GM10266 (cell line): ENCODE results near the gene CD7.

Experiments
- DNase-seq: peaks from one replicate; pipeline ENCODE4 v3.0.0; 2012; ENCODE audit errors: extremely low spot score
- TF ChIP-seq, protein P1 (sequence below): IDR thresholded peaks from 2 replicates; pipeline ENCODE4 v1.5.1; 2012; ENCODE audit warnings: mild to moderate bottlenecking, low read depth; ENCODE audit not compliant: control insufficient read depth, insufficient read depth; ENCODE audit errors: missing control alignments

CD7 gene

DNA sequence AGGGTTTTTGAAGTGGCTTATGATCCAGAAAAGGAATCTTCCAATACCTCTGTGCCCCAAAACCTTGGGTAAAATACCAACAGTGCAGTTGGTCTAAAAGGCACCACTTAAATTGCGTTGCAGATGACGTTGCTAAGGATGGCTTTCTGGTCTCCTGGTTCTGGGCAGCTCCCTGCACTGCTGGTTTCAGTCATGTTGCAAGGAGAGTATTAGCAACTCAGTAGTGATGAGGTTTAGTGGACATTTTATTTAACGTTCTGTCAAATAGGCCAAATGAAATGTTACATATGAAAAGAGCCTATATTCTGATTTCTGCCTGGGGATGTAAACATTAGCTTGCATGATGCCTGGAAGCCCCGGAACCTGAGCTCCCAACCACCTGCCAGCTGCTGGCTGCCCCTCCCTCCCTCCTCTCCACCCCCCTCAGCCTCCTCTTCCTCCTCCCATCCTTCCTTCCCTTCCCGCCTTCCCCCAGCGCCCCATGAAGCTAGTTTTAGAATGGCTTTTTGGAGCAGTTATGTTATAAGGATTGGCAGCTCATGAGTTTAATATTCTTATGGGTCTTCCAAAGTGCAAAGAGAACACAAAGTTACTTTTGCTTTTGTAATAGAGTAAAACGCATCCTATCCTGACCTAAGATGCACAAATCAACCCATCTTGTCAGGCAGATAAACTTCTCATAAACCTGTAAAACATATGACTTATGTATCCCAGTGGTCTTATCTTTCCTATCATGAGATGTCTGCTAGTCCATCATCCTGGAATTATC lies 20.7 kb downstream of the CD7 start:
- no peak for DNase-seq
- TF ChIP-seq, protein P1, sequence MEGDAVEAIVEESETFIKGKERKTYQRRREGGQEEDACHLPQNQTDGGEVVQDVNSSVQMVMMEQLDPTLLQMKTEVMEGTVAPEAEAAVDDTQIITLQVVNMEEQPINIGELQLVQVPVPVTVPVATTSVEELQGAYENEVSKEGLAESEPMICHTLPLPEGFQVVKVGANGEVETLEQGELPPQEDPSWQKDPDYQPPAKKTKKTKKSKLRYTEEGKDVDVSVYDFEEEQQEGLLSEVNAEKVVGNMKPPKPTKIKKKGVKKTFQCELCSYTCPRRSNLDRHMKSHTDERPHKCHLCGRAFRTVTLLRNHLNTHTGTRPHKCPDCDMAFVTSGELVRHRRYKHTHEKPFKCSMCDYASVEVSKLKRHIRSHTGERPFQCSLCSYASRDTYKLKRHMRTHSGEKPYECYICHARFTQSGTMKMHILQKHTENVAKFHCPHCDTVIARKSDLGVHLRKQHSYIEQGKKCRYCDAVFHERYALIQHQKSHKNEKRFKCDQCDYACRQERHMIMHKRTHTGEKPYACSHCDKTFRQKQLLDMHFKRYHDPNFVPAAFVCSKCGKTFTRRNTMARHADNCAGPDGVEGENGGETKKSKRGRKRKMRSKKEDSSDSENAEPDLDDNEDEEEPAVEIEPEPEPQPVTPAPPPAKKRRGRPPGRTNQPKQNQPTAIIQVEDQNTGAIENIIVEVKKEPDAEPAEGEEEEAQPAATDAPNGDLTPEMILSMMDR, result no peak

DNA sequence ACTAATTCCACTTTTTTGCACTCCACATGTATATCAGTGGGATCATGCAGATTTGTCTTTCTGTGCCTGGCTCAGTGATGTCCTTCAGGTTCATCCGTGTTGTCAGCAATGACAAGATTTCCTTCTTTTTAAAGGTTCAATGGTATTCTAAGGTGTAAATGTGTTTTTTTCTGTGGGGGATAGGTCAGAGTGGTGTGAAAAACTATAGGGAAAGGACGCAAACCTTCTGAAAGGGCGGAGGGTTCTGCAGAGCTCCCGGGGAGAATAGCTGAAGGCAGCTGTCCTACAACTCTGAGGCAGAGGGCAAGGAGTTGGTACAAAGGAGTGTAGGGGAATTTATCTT lies 22.0 kb downstream of the CD7 start:
- DNase-seq, result no peak
- TF ChIP-seq, protein P1, result no peak

DNA sequence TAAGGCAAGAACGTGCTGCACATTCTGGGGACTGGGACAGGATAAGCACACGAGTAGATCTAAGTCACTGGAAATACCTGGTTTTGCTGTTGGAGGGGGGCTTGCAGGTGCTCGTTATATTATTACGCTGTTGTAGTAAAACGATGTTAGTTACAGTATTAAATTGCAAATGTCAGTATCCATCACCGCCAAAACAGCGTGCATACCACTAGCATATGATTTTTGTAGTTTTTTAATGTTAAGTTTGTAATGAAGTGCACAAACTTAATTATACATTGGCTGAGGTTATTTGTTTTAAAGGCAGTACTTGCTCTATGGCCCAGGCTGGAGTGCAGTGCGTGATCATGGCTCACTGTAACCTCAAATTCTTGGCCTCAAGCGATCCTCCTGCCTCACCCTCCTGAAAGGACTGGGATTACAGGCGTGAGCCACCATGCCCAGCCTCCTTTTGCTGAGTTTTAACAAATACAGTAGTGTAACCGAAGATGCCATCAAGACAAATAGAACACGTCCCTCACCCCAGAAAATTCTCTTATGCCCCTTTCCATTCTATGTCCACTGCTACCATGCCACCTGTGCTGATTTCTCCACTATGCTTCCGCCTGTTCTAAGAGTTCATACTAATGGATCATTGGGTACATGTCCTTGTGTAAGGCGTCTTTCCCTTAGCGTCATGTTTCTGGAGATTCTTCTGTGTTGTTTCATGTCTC lies 23.2 kb downstream of the CD7 start:
- TF ChIP-seq, protein P1, result no peak
- DNase-seq, result no peak

DNA sequence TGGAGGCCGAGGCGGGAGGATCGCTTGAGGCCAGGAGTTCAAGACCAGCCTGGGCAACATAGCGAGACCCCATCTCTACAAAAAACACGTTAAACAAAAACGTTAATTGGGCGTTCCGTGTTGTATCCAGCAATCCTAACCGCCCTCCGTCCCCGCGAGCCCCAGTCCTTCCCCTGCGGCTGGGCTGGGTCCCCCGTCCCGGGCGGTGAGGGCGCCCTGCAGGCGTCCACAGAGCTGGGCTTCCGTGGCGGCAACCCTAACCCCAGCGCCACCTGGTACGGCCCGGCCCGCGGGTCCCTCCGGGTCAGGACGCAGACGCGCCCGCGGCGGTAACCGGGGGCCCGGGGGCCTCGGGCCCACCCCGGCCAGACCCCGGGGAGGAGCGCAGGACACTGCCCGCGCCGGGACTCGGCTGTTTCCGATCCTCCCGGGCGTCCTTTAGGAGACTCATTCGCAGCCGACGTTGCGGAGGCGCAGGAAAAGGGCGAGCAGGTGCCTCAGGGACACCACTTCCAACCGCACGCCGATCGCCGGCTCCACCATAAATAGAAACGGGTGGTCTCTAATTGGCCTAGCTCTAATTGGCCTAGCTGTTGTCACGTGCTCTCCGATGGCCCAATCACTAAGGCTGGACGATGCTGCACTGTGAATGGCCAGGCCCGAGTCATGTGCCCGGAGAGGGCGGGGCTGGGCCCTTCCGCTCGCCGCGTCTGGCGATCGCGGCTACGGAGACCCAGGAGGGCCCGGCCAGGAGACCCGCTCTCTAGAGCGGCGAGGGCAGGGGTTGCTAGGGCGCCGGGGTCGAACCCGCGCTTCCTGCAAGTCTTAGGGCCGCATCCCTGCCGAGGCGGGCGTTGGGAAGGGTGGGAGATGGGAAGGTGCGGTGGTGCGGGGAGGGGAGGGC lies 24.9 kb downstream of the CD7 start:
- peak; percentile 100 for DNase-seq
- TF ChIP-seq, protein P1, result no peak

DNA sequence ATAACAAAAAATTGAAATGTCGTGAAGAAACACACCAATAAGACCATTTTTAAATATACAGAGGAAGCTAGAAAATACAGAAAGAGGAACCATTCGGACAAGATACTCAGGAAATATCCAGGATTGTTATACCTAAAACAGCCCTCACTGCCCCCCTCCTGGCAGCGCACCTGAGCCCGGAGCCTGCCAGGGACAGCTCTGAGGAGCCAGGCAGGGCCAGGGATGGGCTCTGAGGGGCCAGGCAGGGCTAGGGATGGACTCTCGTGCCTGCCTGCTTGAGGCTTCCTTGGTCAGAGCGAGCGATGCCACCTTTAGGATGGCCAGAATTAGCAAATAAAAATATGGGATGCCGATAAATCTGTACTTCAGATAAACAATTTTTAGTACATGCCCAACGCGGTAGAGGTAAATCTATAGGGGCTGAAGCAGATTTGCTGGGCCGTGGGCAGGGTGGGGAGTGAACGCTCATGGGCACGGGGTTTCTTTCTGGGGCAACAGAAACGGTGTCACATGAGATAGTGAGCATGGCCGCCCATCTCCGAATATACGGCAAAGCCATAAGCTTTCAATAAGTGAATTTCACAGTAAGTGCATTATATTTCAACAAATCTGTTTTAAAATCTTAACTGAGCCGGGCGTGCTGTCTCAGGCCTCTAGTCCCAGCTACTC lies 25.7 kb downstream of the CD7 start:
- TF ChIP-seq, protein P1, result no peak
- DNase-seq, result no peak

DNA sequence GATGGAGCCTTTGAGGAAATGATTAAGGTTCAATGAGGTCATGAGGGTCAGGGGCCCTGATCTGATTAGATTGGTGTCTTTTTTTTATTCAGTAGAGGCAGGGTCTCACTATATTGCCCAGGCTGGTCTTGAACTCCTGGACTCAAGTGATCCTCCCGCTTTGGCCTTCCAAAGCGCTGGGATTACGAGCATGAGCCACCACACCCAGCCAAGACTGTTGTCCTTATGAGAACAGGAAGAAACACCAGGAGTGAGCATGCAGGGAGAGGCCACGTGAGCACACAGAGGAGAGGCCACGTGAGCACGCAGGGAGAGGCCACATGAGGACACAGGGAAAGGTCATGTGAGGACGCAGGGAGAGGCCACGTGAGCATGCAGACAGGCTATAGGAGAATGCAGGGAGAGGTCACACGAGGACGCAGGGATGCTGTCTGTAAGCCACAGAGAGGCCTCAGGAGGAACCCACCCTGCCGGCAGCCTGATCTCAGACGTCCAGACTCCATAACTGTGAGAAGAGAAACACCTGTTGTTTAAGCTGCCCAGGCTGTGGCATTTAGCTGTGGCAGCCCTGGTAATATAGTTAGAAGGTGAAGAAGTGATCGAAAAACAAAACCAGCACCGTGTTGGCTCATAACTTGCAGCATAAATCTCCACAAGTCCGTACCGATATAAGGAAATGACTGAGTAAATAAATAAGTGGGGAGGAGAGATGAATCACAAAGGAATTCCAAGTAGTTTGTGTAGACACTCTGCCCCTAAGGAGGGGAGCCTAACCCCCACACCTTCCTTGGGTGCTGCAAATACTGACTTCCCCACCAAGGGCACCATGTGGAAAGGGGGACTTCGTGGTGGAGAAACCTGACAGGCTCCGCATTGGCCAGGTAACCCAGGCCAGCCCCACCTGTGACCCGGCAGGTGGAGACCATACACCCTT lies 29.3 kb downstream of the CD7 start:
- no peak for DNase-seq
- TF ChIP-seq, protein P1, result no peak
